ENCODE data around the gene WNK1. TPM values are rescaled to one million over a fixed set of nuclear protein-coding genes. Genes with fewer than 3 reads are reported as not detected.

The WNK1 gene
- polyA plus RNA-seq, 1 experiment, result 38.0 TPM

- Histone ChIP-seq H3K9me3 (ENCODE audit: control insufficient read depth, insufficient read depth, low read length) (no peaks in the 10 kb centered on the region), H3K27me3 (ENCODE audit: control insufficient read depth, insufficient read depth, low read length) (no peaks in the 10 kb centered on the region), H3K4me3 (ENCODE audit: low read depth, low read length) (no peak overlapping the region), H3K27ac (ENCODE audit: low read depth, low read length) (no peak overlapping the region)
- DNase-seq (ENCODE audit: low read depth, low spot score), result no peak
- ChIA-PET CTCF (interaction anchor here (0.9 to 2.8 kb wide), 4 partner anchors 10 to 53 kb away, joined by 3 to 11 read pairs (median 4); no protein-coding TSS in a partner anchor), POLR2A (no interaction called here)
- no peak for TF ChIP-seq CTCF (IDR thresholded peaks at IDR 0.05; ENCODE audit: low read depth, low read length)
Observed at GRCh38 chr12:761256-761655, 8.9 kb downstream of the WNK1 start.

GRCh38 chr12:765840-766239 is 13.5 kb downstream of the WNK1 start:
- POLR2A ChIA-PET, result no interaction called here
- Histone ChIP-seq H3K4me3 (ENCODE audit: low read depth, low read length) (no peak overlapping the region), H3K27me3 (ENCODE audit: control insufficient read depth, insufficient read depth, low read length) (no peaks in the 10 kb centered on the region), H3K9me3 (ENCODE audit: control insufficient read depth, insufficient read depth, low read length) (no peaks in the 10 kb centered on the region), H3K27ac (ENCODE audit: low read depth, low read length) (no peak overlapping the region)
- CTCF ChIA-PET, result interaction anchor here (1.1 kb wide), 1 partner anchor 49 kb away, joined by 4 read pairs; no protein-coding TSS in a partner anchor
- no peak for TF ChIP-seq CTCF (IDR thresholded peaks at IDR 0.05; ENCODE audit: low read depth, low read length)
- DNase-seq (ENCODE audit: low read depth, low spot score), result no peak

- ChIA-PET POLR2A (no interaction called here), CTCF (interaction anchor here (1.0 to 1.1 kb wide), 2 partner anchors 18 to 46 kb away, joined by 3 to 5 read pairs; no protein-coding TSS in a partner anchor)
- DNase-seq (ENCODE audit: low read depth, low spot score), result no peak
- Histone ChIP-seq H3K4me3 (ENCODE audit: low read depth, low read length) (no peak overlapping the region), H3K9me3 (ENCODE audit: control insufficient read depth, insufficient read depth, low read length) (no peaks in the 10 kb centered on the region), H3K27ac (ENCODE audit: low read depth, low read length) (no peak overlapping the region), H3K27me3 (ENCODE audit: control insufficient read depth, insufficient read depth, low read length) (no peaks in the 10 kb centered on the region)
- no peak for TF ChIP-seq CTCF (IDR thresholded peaks at IDR 0.05; ENCODE audit: low read depth, low read length)
Observed at GRCh38 chr12:768434-768833, 16.1 kb downstream of the WNK1 start.

- Histone ChIP-seq H3K4me3 (ENCODE audit: low read depth, low read length) (no peak overlapping the region), H3K27me3 (ENCODE audit: control insufficient read depth, insufficient read depth, low read length) (no peaks in the 10 kb centered on the region), H3K27ac (ENCODE audit: low read depth, low read length) (no peak overlapping the region), H3K9me3 (ENCODE audit: control insufficient read depth, insufficient read depth, low read length) (no peaks in the 10 kb centered on the region)
- ChIA-PET POLR2A (no interaction called here), CTCF (interaction anchor here (1.0 to 1.6 kb wide), 4 partner anchors 20 to 195 kb away, joined by 3 to 6 read pairs (median 4); no protein-coding TSS in a partner anchor)
- DNase-seq (ENCODE audit: low read depth, low spot score), result no peak
- TF ChIP-seq CTCF (IDR thresholded peaks at IDR 0.05; ENCODE audit: low read depth, low read length), result no peak
Observed at GRCh38 chr12:770479-770878, 18.1 kb downstream of the WNK1 start.

- no peaks in the 10 kb centered on the region for H3K27me3 ChIP-seq (ENCODE audit: control insufficient read depth, insufficient read depth, low read length)
- no peak for DNase-seq (ENCODE audit: low read depth, low spot score)
- H3K27ac ChIP-seq (ENCODE audit: low read depth, low read length), result no peak overlapping the region
- no peak for TF ChIP-seq CTCF (IDR thresholded peaks at IDR 0.05; ENCODE audit: low read depth, low read length)
- CTCF ChIA-PET, result interaction anchor here (1.5 kb wide), 1 partner anchor 21 kb away, joined by 6 read pairs; no protein-coding TSS in a partner anchor
- H3K9me3 ChIP-seq (ENCODE audit: control insufficient read depth, insufficient read depth, low read length), result no peaks in the 10 kb centered on the region
- no peak overlapping the region for H3K4me3 ChIP-seq (ENCODE audit: low read depth, low read length)
- POLR2A ChIA-PET, result no interaction called here
Observed at GRCh38 chr12:772056-772697, 19.8 kb downstream of the WNK1 start.
